HG03442 (cell line): ENCODE data around the gene ELMOD1.

Experiments used
- ATAC-seq: cut with Tn5 transposase; IDR thresholded peaks from one replicate; pipeline ENCODE4 v1.9.1; 2021; ENCODE audit warnings: mild to moderate bottlenecking, moderate library complexity; ENCODE audit not compliant: unreplicated experiment

The ELMOD1 gene

GRCh38 chr11:107583629-107584195 is 7.2 kb upstream of the ELMOD1 start:
- ATAC-seq = no peak

- no peak for ATAC-seq
Observed at GRCh38 chr11:107587306-107587979, 3.5 kb upstream of the ELMOD1 start.

GRCh38 chr11:107591378-107592230 is 657 bp downstream of the ELMOD1 start:
- ATAC-seq = peak; percentile 33

GRCh38 chr11:107592231-107592590 is 1.3 kb downstream of the ELMOD1 start:
- ATAC-seq = no peak

- no peak for ATAC-seq
Observed at GRCh38 chr11:107592813-107593212, 1.9 kb downstream of the ELMOD1 start.

- ATAC-seq = no peak
Observed at GRCh38 chr11:107593951-107594350, 3.0 kb downstream of the ELMOD1 start.

GRCh38 chr11:107594736-107595135 is 3.8 kb downstream of the ELMOD1 start:
- ATAC-seq = no peak

GRCh38 chr11:107598225-107599139 is 7.5 kb downstream of the ELMOD1 start:
- peak; percentile 81 for ATAC-seq

GRCh38 chr11:107605061-107606006 is 14.4 kb downstream of the ELMOD1 start:
- ATAC-seq = no peak

GRCh38 chr11:107606141-107606540 is 15.2 kb downstream of the ELMOD1 start:
- no peak for ATAC-seq

GRCh38 chr11:107608809-107609208 is 17.9 kb downstream of the ELMOD1 start:
- ATAC-seq = no peak

- no peak for ATAC-seq
Observed at GRCh38 chr11:107609400-107610218, 18.7 kb downstream of the ELMOD1 start.

- no peak for ATAC-seq
Observed at GRCh38 chr11:107612445-107612844, 21.5 kb downstream of the ELMOD1 start.

- ATAC-seq = no peak
Observed at GRCh38 chr11:107619926-107620325, 29.0 kb downstream of the ELMOD1 start.

GRCh38 chr11:107621081-107621480 is 30.1 kb downstream of the ELMOD1 start:
- no peak for ATAC-seq

- ATAC-seq = no peak
Observed at GRCh38 chr11:107623183-107623582, 32.2 kb downstream of the ELMOD1 start.

- ATAC-seq = no peak
Observed at GRCh38 chr11:107624983-107625684, 34.2 kb downstream of the ELMOD1 start.

GRCh38 chr11:107625685-107625989 is 34.7 kb downstream of the ELMOD1 start:
- ATAC-seq = no peak

GRCh38 chr11:107631043-107631442 is 40.1 kb downstream of the ELMOD1 start:
- ATAC-seq = no peak
